Mammary epithelial cell (primary cell): ENCODE measurements around the gene KCNB1.

Experiments used
- CTCF ChIP-seq, 2 donors: IDR thresholded peaks in 1 of 2; conservative IDR thresholded peaks in 1 of 2; 2 replicates each; pipeline ENCODE4 v1.5.1; 2011 to 2012; ENCODE audit warnings: inconsistent platforms in 2 of 2, low read length in 2 of 2, mild to moderate bottlenecking in 2 of 2, control low read depth in 1 of 2, low read depth in 1 of 2; ENCODE audit not compliant: insufficient read depth in 1 of 2; ENCODE audit errors: extremely low read depth in 1 of 2
- EZH2 ChIP-seq: IDR thresholded peaks from 2 replicates; pipeline ENCODE4 v1.6.1; 2012; ENCODE audit warnings: low read length, inconsistent platforms, borderline replicate concordance

- no peak for TF ChIP-seq CTCF (conservative IDR thresholded peaks at IDR 0.05 in 1 of 2, IDR thresholded peaks at IDR 0.05 in 1 of 2; ENCODE audit: extremely low read depth in 1 of 2, insufficient read depth in 1 of 2, low read depth in 1 of 2, low read length in 2 of 2)
- no peak for TF ChIP-seq EZH2
These were observed 81.6 kb downstream of the KCNB1 start for GRCh38 chr20:49400904-49401303.
